OCI-LY1 (cell line): ENCODE measurements around the gene CKMT2.

Experiments
- EZH2 ChIP-seq: fragments of 200-600 bp; sonication (generic), shearing (Covaris generic); IDR thresholded peaks from 2 replicates; pipeline ENCODE4 v1.8.0; 2017; ENCODE audit warnings: borderline replicate concordance, mixed run types, mild to moderate bottlenecking, antibody characterized with exemption, low read length, moderate library complexity, mixed read lengths
- TF ChIP-seq, protein P1 (sequence below): fragments of 200-600 bp; sonication (generic), shearing (Covaris generic); IDR thresholded peaks from 2 replicates; pipeline ENCODE4 v1.5.1; 2017; ENCODE audit warnings: mild to moderate bottlenecking, antibody characterized with exemption, low read length, moderate library complexity, mixed read lengths

DNA sequence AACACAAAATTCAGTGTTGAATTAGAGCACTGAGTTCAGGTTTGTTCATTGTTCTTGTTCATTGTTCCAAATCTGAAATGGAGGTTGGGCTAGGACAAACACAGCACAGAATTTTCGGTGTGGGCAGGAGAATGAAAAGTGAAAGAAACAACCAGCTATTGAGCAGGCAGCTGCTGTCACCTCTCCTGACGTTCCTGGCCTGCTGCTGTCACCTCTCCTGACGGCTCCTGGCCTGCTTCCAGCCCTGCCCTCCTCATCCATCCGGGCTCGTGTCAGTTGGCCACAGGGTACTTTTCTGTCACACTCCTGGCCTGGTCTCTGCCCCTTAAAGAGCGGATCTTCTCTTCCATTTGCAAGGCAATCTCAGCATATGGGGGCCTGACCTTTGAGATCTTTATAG is 45.2 kb upstream of the CKMT2 start:
- TF ChIP-seq, protein P1, sequence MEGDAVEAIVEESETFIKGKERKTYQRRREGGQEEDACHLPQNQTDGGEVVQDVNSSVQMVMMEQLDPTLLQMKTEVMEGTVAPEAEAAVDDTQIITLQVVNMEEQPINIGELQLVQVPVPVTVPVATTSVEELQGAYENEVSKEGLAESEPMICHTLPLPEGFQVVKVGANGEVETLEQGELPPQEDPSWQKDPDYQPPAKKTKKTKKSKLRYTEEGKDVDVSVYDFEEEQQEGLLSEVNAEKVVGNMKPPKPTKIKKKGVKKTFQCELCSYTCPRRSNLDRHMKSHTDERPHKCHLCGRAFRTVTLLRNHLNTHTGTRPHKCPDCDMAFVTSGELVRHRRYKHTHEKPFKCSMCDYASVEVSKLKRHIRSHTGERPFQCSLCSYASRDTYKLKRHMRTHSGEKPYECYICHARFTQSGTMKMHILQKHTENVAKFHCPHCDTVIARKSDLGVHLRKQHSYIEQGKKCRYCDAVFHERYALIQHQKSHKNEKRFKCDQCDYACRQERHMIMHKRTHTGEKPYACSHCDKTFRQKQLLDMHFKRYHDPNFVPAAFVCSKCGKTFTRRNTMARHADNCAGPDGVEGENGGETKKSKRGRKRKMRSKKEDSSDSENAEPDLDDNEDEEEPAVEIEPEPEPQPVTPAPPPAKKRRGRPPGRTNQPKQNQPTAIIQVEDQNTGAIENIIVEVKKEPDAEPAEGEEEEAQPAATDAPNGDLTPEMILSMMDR = no peak
- no peak for TF ChIP-seq EZH2
